Measurements from ENCODE around the gene SIGLEC6. TPM values are rescaled to one million over a fixed set of nuclear protein-coding genes. Genes with fewer than 3 reads are reported as not detected.

Gene SIGLEC6
- total and polyA plus RNA-seq, 3 experiments from 2014 or later, result not detected

GRCh38 chr19:51546650-51547396 lies 15.4 kb upstream of the SIGLEC6 start:
- CTCF ChIA-PET, result no interaction called here
- no peaks in the 10 kb centered on the region for H3K9me3 Mint-ChIP-seq
- H3K4me3 Mint-ChIP-seq, result peak overlapping the region in 1 of 7 donors; percentile 44
- Histone ChIP-seq H3K4me3 (ENCODE audit: low read length) (no peak overlapping the region), H3K27me3 (ENCODE audit: insufficient read depth, low read length, poor library complexity, severe bottlenecking) (no peaks in the 10 kb centered on the region), H3K9me3 (ENCODE audit: low read length) (no peaks in the 10 kb centered on the region), H3K36me3 (ENCODE audit: insufficient read depth, low read length) (no peaks in the 10 kb centered on the region), H3K27ac (ENCODE audit: low read depth, low read length) (peak overlapping the region; percentile 96), H3K4me1 (ENCODE audit: insufficient read depth, low read length) (peaks cover 5% of the 10 kb centered on the region)
- peaks cover 7 to 26% (median 18%) of the 10 kb centered on the region in 3 donors for H3K4me1 Mint-ChIP-seq
- POLR2A ChIA-PET, result no interaction called here
- no peaks in the 10 kb centered on the region for H3K36me3 Mint-ChIP-seq
- DNase-seq, result no peak
- peaks cover 41 to 69% of the 10 kb centered on the region in 2 donors for H3K27me3 Mint-ChIP-seq
- no peak overlapping the region for H3K27ac Mint-ChIP-seq

GRCh38 chr19:51546107-51546649 lies 14.7 kb upstream of the SIGLEC6 start:
- no peak overlapping the region for H3K27ac Mint-ChIP-seq

GRCh38 chr19:51544038-51544437 lies 12.6 kb upstream of the SIGLEC6 start:
- H3K4me3 Mint-ChIP-seq, result no peak overlapping the region
- no peaks in the 10 kb centered on the region for H3K27me3 ChIP-seq (ENCODE audit: insufficient read depth, low read length, poor library complexity, severe bottlenecking)
- ChIA-PET POLR2A (no interaction called here), CTCF (no interaction called here)
- H3K27ac Mint-ChIP-seq, result no peak overlapping the region
- H3K4me1 ChIP-seq (ENCODE audit: insufficient read depth, low read length), result peaks cover 5% of the 10 kb centered on the region
- no peaks in the 10 kb centered on the region for H3K36me3 ChIP-seq (ENCODE audit: insufficient read depth, low read length)
- H3K4me1 Mint-ChIP-seq, result peaks cover 0 to 15% (median 0%) of the 10 kb centered on the region in 3 donors
- no peak overlapping the region for H3K4me3 ChIP-seq (ENCODE audit: low read length)
- H3K9me3 Mint-ChIP-seq, result no peaks in the 10 kb centered on the region
- DNase-seq, result no peak
- no peaks in the 10 kb centered on the region for H3K36me3 Mint-ChIP-seq
- H3K9me3 ChIP-seq (ENCODE audit: low read length), result no peaks in the 10 kb centered on the region
- peak overlapping the region; percentile 96 for H3K27ac ChIP-seq (ENCODE audit: low read depth, low read length)
- H3K27me3 Mint-ChIP-seq, result peaks cover 37 to 69% of the 10 kb centered on the region in 2 donors

More at GRCh38 chr19:51546107-51546649, 14.7 kb upstream of the SIGLEC6 start:
- H3K4me3 ChIP-seq (ENCODE audit: low read length), result no peak overlapping the region
- ChIA-PET POLR2A (no interaction called here), CTCF (no interaction called here)
- no peaks in the 10 kb centered on the region for H3K9me3 ChIP-seq (ENCODE audit: low read length)
- H3K27ac ChIP-seq (ENCODE audit: low read depth, low read length), result peak overlapping the region; percentile 96
- Mint-ChIP-seq H3K4me3 (no peak overlapping the region), H3K4me1 (peaks cover under 1 to 20% (median 11%) of the 10 kb centered on the region in 3 donors), H3K9me3 (no peaks in the 10 kb centered on the region), H3K27me3 (peaks cover 42 to 69% of the 10 kb centered on the region in 2 donors), H3K36me3 (no peaks in the 10 kb centered on the region)
- no peaks in the 10 kb centered on the region for H3K36me3 ChIP-seq (ENCODE audit: insufficient read depth, low read length)
- peaks cover 5% of the 10 kb centered on the region for H3K4me1 ChIP-seq (ENCODE audit: insufficient read depth, low read length)
- DNase-seq, result no peak
- no peaks in the 10 kb centered on the region for H3K27me3 ChIP-seq (ENCODE audit: insufficient read depth, low read length, poor library complexity, severe bottlenecking)

- H3K27ac Mint-ChIP-seq, result no peak overlapping the region
- H3K4me3 Mint-ChIP-seq, result no peak overlapping the region
- CTCF ChIA-PET, result no interaction called here
- Histone ChIP-seq H3K4me1 (ENCODE audit: insufficient read depth, low read length) (peaks cover 5% of the 10 kb centered on the region), H3K4me3 (ENCODE audit: low read length) (no peak overlapping the region), H3K9me3 (ENCODE audit: low read length) (no peaks in the 10 kb centered on the region), H3K27me3 (ENCODE audit: insufficient read depth, low read length, poor library complexity, severe bottlenecking) (no peaks in the 10 kb centered on the region), H3K27ac (ENCODE audit: low read depth, low read length) (no peak overlapping the region), H3K36me3 (ENCODE audit: insufficient read depth, low read length) (no peaks in the 10 kb centered on the region)
- H3K4me1 Mint-ChIP-seq, result peaks cover 0 to 9% (median 0%) of the 10 kb centered on the region in 3 donors
- peaks cover 0 to 3% (median 0%) of the 10 kb centered on the region in 5 donors for H3K9me3 Mint-ChIP-seq
- no peak for DNase-seq
- no peaks in the 10 kb centered on the region for H3K36me3 Mint-ChIP-seq
- POLR2A ChIA-PET, result no interaction called here
- peaks cover 31 to 70% of the 10 kb centered on the region in 2 donors for H3K27me3 Mint-ChIP-seq
Measured at GRCh38 chr19:51542699-51543098, 11.2 kb upstream of the SIGLEC6 start.

GRCh38 chr19:51541458-51542357 lies 10.2 kb upstream of the SIGLEC6 start:
- Histone ChIP-seq H3K36me3 (ENCODE audit: insufficient read depth, low read length) (no peaks in the 10 kb centered on the region), H3K4me3 (ENCODE audit: low read length) (no peak overlapping the region), H3K27me3 (ENCODE audit: insufficient read depth, low read length, poor library complexity, severe bottlenecking) (no peaks in the 10 kb centered on the region), H3K4me1 (ENCODE audit: insufficient read depth, low read length) (peaks cover 5% of the 10 kb centered on the region), H3K27ac (ENCODE audit: low read depth, low read length) (peak overlapping the region; percentile 65), H3K9me3 (ENCODE audit: low read length) (no peaks in the 10 kb centered on the region)
- H3K9me3 Mint-ChIP-seq, result peaks cover 0 to 6% (median 0%) of the 10 kb centered on the region in 5 donors
- peak overlapping the region in 1 of 8 donors; percentile 14 for H3K27ac Mint-ChIP-seq
- ChIA-PET CTCF (interaction anchor here (1.1 kb wide), 1 partner anchor 20 kb away, joined by 3 read pairs; no protein-coding TSS in a partner anchor), POLR2A (no interaction called here)
- H3K4me1 Mint-ChIP-seq, result peaks cover 0 to 4% (median 0%) of the 10 kb centered on the region in 3 donors
- no peak for DNase-seq
- no peak overlapping the region for H3K4me3 Mint-ChIP-seq
- peaks cover 23 to 68% of the 10 kb centered on the region in 2 donors for H3K27me3 Mint-ChIP-seq
- H3K36me3 Mint-ChIP-seq, result no peaks in the 10 kb centered on the region

GRCh38 chr19:51539821-51540366 lies 8.4 kb upstream of the SIGLEC6 start:
- Histone ChIP-seq H3K36me3 (ENCODE audit: insufficient read depth, low read length) (no peaks in the 10 kb centered on the region), H3K27me3 (ENCODE audit: insufficient read depth, low read length, poor library complexity, severe bottlenecking) (no peaks in the 10 kb centered on the region), H3K4me1 (ENCODE audit: insufficient read depth, low read length) (no peaks in the 10 kb centered on the region), H3K4me3 (ENCODE audit: low read length) (no peak overlapping the region), H3K9me3 (ENCODE audit: low read length) (no peaks in the 10 kb centered on the region), H3K27ac (ENCODE audit: low read depth, low read length) (no peak overlapping the region)
- no peak overlapping the region for H3K27ac Mint-ChIP-seq
- H3K9me3 Mint-ChIP-seq, result peaks cover 0 to 11% (median 10%) of the 10 kb centered on the region in 5 donors
- peaks cover 30 to 75% of the 10 kb centered on the region in 2 donors for H3K27me3 Mint-ChIP-seq
- H3K4me1 Mint-ChIP-seq, result no peaks in the 10 kb centered on the region
- DNase-seq, result no peak
- ChIA-PET CTCF (interaction anchor here (1.1 kb wide), 1 partner anchor 18 kb away, joined by 3 read pairs; no protein-coding TSS in a partner anchor), POLR2A (no interaction called here)
- no peaks in the 10 kb centered on the region for H3K36me3 Mint-ChIP-seq
- no peak overlapping the region for H3K4me3 Mint-ChIP-seq

GRCh38 chr19:51535535-51535934 lies 4.1 kb upstream of the SIGLEC6 start:
- Histone ChIP-seq H3K4me3 (ENCODE audit: low read length) (no peak overlapping the region), H3K27ac (ENCODE audit: low read depth, low read length) (no peak overlapping the region), H3K36me3 (ENCODE audit: insufficient read depth, low read length) (no peaks in the 10 kb centered on the region), H3K9me3 (ENCODE audit: low read length) (no peaks in the 10 kb centered on the region), H3K27me3 (ENCODE audit: insufficient read depth, low read length, poor library complexity, severe bottlenecking) (no peaks in the 10 kb centered on the region), H3K4me1 (ENCODE audit: insufficient read depth, low read length) (no peaks in the 10 kb centered on the region)
- Mint-ChIP-seq H3K27me3 (peaks cover 11 to 78% of the 10 kb centered on the region in 2 donors), H3K27ac (no peak overlapping the region), H3K4me1 (no peaks in the 10 kb centered on the region), H3K4me3 (no peak overlapping the region), H3K36me3 (no peaks in the 10 kb centered on the region), H3K9me3 (peaks cover 0 to 11% (median 11%) of the 10 kb centered on the region in 5 donors)
- ChIA-PET POLR2A (no interaction called here), CTCF (no interaction called here)
- DNase-seq, result no peak

All from CD8-positive, alpha-beta memory T cell (primary cell).